K562 (cell line): ENCODE data around the gene ABHD16A. TPM values are rescaled to one million over a fixed set of nuclear protein-coding genes. Genes with fewer than 3 reads are reported as not detected.
A peak's percentile ranks its signal among the peaks of the same experiment; 100 is the strongest.

Source experiments
- ATAC-seq: fragments of 200-7000 bp; cut with Tn5 transposase; 3 replicates; pipeline ENCODE4 v1.9.1; 2020; ENCODE audit warnings: moderate library complexity
- BruUV-seq: library from RNA; stranded (reverse); fragments of 400-500 nt; replicated peaks from 2 replicates; lab custom pipeline; 2021; lab: Mats Ljungman, UMichigan
- CTCF ChIA-PET: fragments of 300-600 bp; formaldehyde crosslinking; extraction: SDS; loops from one replicate; lab custom pipeline; 2021; ENCODE audit warnings: low intra/inter-chr PET ratio; lab: Yijun Ruan, JAX
- POLR2A ChIA-PET: fragments of 300-600, 350-650 bp; sonication (Branson Sonifier 250); formaldehyde crosslinking; extraction: SDS; loops from one replicate; lab custom pipeline; 2021; ENCODE audit warnings: antibody characterized with exemption, inconsistent platforms; lab: Yijun Ruan, JAX
- DNase-seq, 4 experiments: peaks; one replicate each; pipeline versions ENCODE4 v3.0.0 to v3.0.0-alpha.2; 2011 to 2018; ENCODE audit warnings: low spot score in 3 of 4, mixed read lengths in 3 of 4; ENCODE audit errors: extremely low read depth in 1 of 4
- FAIRE-seq: peaks from 2 replicates; lab custom pipeline; 2011; peaks lifted over from hg19 to GRCh38; lab: Jason Lieb, UNC
- H2AFZ ChIP-seq: 2 replicates; pipeline ENCODE4 v1.6.0; 2011; ENCODE audit warnings: low read depth, low read length, control low read depth, inconsistent platforms
- H3K27ac ChIP-seq: fragments of 200-600 bp; 3 replicates; pipeline ENCODE4 v1.8.0; 2011; ENCODE audit warnings: low read depth, mild to moderate bottlenecking, control low read depth, inconsistent platforms, low read length, moderate library complexity, mixed read lengths; ENCODE audit errors: extremely low read depth
- H3K27me3 ChIP-seq, 2 experiments: fragments of 300-600 bp in 1 of 2; 2 replicates in 1 of 2; 3 replicates in 1 of 2; pipeline versions ENCODE4 v1.6.0 to v1.8.0; 2011; ENCODE audit warnings: inconsistent platforms in 2 of 2, low read length in 2 of 2, mild to moderate bottlenecking in 1 of 2, mixed read lengths in 1 of 2, moderate library complexity in 1 of 2; ENCODE audit not compliant: control insufficient read depth in 2 of 2, insufficient read depth in 2 of 2
- H3K36me3 ChIP-seq: fragments of 300-600 bp; 3 replicates; pipeline ENCODE4 v1.8.0; 2011; ENCODE audit warnings: mild to moderate bottlenecking, low read length, inconsistent platforms; ENCODE audit not compliant: control insufficient read depth, insufficient read depth
- H3K4me1 ChIP-seq, 2 experiments: fragments of 200-600 bp in 1 of 2; replicated peaks in 1 of 2; 2 replicates in 1 of 2; 3 replicates in 1 of 2; pipeline versions ENCODE4 v1.5.1 to v1.8.0; 2011; ENCODE audit warnings: inconsistent platforms in 2 of 2, low read length in 2 of 2, mild to moderate bottlenecking in 1 of 2, mixed read lengths in 1 of 2, moderate library complexity in 1 of 2; ENCODE audit not compliant: control insufficient read depth in 2 of 2, insufficient read depth in 2 of 2
- H3K4me2 ChIP-seq: 2 replicates; pipeline ENCODE4 v1.6.1; 2011; ENCODE audit warnings: low read length, control low read depth, inconsistent platforms, mixed read lengths; ENCODE audit not compliant: insufficient read depth
- H3K4me3 ChIP-seq: fragments of 200-600 bp; sonication (generic), shearing (Covaris generic); 2 replicates; pipeline ENCODE4 v1.5.1; 2016; ENCODE audit warnings: control low read depth, inconsistent platforms
- H3K79me2 ChIP-seq: fragments of 200-600 bp; 3 replicates; pipeline ENCODE4 v1.8.0; 2011; ENCODE audit warnings: low read length, inconsistent platforms; ENCODE audit not compliant: control insufficient read depth, insufficient read depth
- H3K9ac ChIP-seq, 2 experiments: 2 replicates each; pipeline versions ENCODE4 v1.6.0 to v1.6.1; 2011; ENCODE audit warnings: low read depth in 2 of 2, low read length in 2 of 2, control low read depth in 1 of 2, inconsistent platforms in 1 of 2, mild to moderate bottlenecking in 1 of 2, mixed read lengths in 1 of 2; ENCODE audit not compliant: insufficient read depth in 1 of 2
- H3K9me1 ChIP-seq: one replicate; pipeline ENCODE4 v1.6.0; 2011; ENCODE audit warnings: inconsistent platforms, mild to moderate bottlenecking, low read length, moderate library complexity; ENCODE audit not compliant: control insufficient read depth, insufficient read depth
- H3K9me3 ChIP-seq: replicated peaks from 2 replicates; pipeline ENCODE4 v1.5.1; 2011; ENCODE audit warnings: low read depth, low read length, inconsistent platforms; ENCODE audit not compliant: control insufficient read depth, insufficient read depth
- H4K20me1 ChIP-seq: replicated peaks from 2 replicates; pipeline ENCODE4 v1.6.1; 2011; ENCODE audit warnings: low read length, inconsistent platforms, mixed read lengths; ENCODE audit not compliant: control insufficient read depth, insufficient read depth
- ARID3A ChIP-seq: IDR thresholded peaks from 2 replicates; pipeline ENCODE4 v1.6.1; 2012; ENCODE audit warnings: low read depth, low read length, improper control_type of control experiment, borderline replicate concordance
- BMI1 ChIP-seq: fragments of 150-350 bp; IDR thresholded peaks from 2 replicates; pipeline ENCODE4 v1.6.1; 2014; ENCODE audit warnings: low read length
- BRCA1 ChIP-seq, 2 experiments: fragments of 450-650 bp in 1 of 2; sonication (generic) in 1 of 2; formaldehyde crosslinking in 1 of 2; IDR thresholded peaks; 2 replicates each; pipeline versions ENCODE4 v1.5.0 to v1.6.1; 2017 to 2020; ENCODE audit warnings: mild to moderate bottlenecking in 1 of 2, missing genetic modification reagents in 1 of 2
- BRD4 ChIP-seq: fragments of 200-600 bp; sonication (generic); IDR thresholded peaks from 2 replicates; pipeline ENCODE4 v1.6.1; 2017; ENCODE audit warnings: inconsistent platforms
- CAMTA2 ChIP-seq: fragments of 250-450 bp; sonication (Bioruptor Pico); conservative IDR thresholded peaks from 2 replicates; pipeline ENCODE4 v1.5.1; 2022
- CBX3 ChIP-seq, 2 experiments: IDR thresholded peaks; 1 replicate in 1 of 2; 2 replicates in 1 of 2; pipeline ENCODE4 v1.6.1; 2012; ENCODE audit warnings: inconsistent platforms in 2 of 2, low read length in 2 of 2, borderline replicate concordance in 1 of 2, control low read depth in 1 of 2
- E2F6 ChIP-seq, 2 experiments: IDR thresholded peaks; 2 replicates each; pipeline ENCODE4 v1.6.1; 2011; ENCODE audit warnings: borderline replicate concordance in 1 of 2, control low read depth in 1 of 2, low read depth in 1 of 2, low read length in 1 of 2, mild to moderate bottlenecking in 1 of 2, mixed read lengths in 1 of 2, moderate library complexity in 1 of 2; ENCODE audit not compliant: insufficient read depth in 1 of 2, insufficient read length in 1 of 2, poor library complexity in 1 of 2, severe bottlenecking in 1 of 2; ENCODE audit errors: extremely low read depth in 1 of 2
- MLLT1 ChIP-seq, 2 experiments: fragments of 450-650 bp; IDR thresholded peaks; 2 replicates each; pipeline ENCODE4 v1.6.1; 2016
- RBM34 ChIP-seq: fragments of 200-400 bp; formaldehyde crosslinking; IDR thresholded peaks from 2 replicates; pipeline ENCODE4 v1.6.1; 2018; ENCODE audit warnings: low read length, borderline replicate concordance; ENCODE audit not compliant: insufficient read depth
- SRSF9 ChIP-seq: fragments of 200-400 bp; formaldehyde crosslinking; IDR thresholded peaks from 2 replicates; pipeline ENCODE4 v1.6.1; 2017; ENCODE audit warnings: low read depth, low read length, borderline replicate concordance
- TCFL5 ChIP-seq: fragments of 250-450 bp; sonication (Bioruptor Pico); conservative IDR thresholded peaks from 2 replicates; pipeline ENCODE4 v1.6.1; 2021; ENCODE audit warnings: mild to moderate bottlenecking, moderate library complexity, matching md5 sums
- ZKSCAN1 ChIP-seq: fragments of 150-350 bp; IDR thresholded peaks from 2 replicates; pipeline ENCODE4 v1.6.1; 2016; ENCODE audit warnings: low read depth, low read length
- ZNF586 ChIP-seq: fragments of 450-650 bp; formaldehyde crosslinking; conservative IDR thresholded peaks from 2 replicates; pipeline ENCODE4 v1.4.0; 2020; ENCODE audit warnings: mild to moderate bottlenecking, moderate library complexity
- WGBS: fragments of 100-300 bp; shearing (Covaris generic); methylation state at CpG from one replicate; pipeline ENCODE4 v1.1.6; 2016; ENCODE audit warnings: low coverage, mixed read lengths; ENCODE audit not compliant: insufficient coverage; ENCODE audit errors: missing lambda C conversion rate; 5-methylcytosine and 5-hydroxymethylcytosine counted together
- in situ Hi-C: fragments of 300-500 bp; cut with MboI; formaldehyde crosslinking; loops from 4 replicates; pipeline ENCODE4 v1.15.0; 2018; ENCODE audit warnings: inconsistent platforms, mixed read lengths
- intact Hi-C: fragments of 100-400 bp; cut with micrococcal nuclease; formaldehyde crosslinking; loops from 2 replicates; pipeline ENCODE4 v1.14.2; 2022
- polyA plus RNA-seq, 8 experiments: library from polyadenylated mRNA; depleted of rRNA in 4 of 8; stranded (reverse) in 5 of 8; unstranded in 3 of 8; fragments of >200 nt; fragmentation: Nextera tagmentation in 2 of 8; fragmentation: Illumina TruSeq in 1 of 8; extraction: Ambion mirVana in 2 of 8; extraction: Trizol in 1 of 8; gene quantifications; 2 replicates each; pipeline versions ENCODE4 v1.2.1 to v1.2.3, GENCODE V29; 2011 to 2014; ENCODE audit warnings: inconsistent platforms in 1 of 8, missing spikeins in 1 of 8
- total RNA-seq, 7 experiments: library from RNA; depleted of rRNA in 6 of 7; stranded (reverse); fragments of >200 nt in 6 of 7; fragmentation: Illumina TruSeq in 2 of 7; extraction: Trizol in 2 of 7; gene quantifications; 2 replicates each; pipeline versions ENCODE4 v1.2.1 to v1.2.3, GENCODE V29; 2011 to 2021; ENCODE audit warnings: low replicate concordance in 1 of 7

The ABHD16A gene
- total and polyA plus RNA-seq, 9 of the 15 experiments (the other 6 are each of a cell fraction or from before 2014, with no cell fraction given) = 25.8 to 120 (median 81.6) TPM

GRCh38 chr6:31664790-31665500 lies 38.2 kb downstream of the ABHD16A start, which contains the start of gene GPANK1 (continued):
- TF ChIP-seq ZNF586 (CRISPR knock-in tag) = peak; percentile 19; the same call in 1 of the 2 replicates
- TF ChIP-seq SRSF9 = no peak
- no peak; a peak in 1 of 3 replicates for TF ChIP-seq CBX3 (IDR thresholded peaks at IDR 0.05; ENCODE audit: borderline replicate concordance in 1 of 2, low read length in 2 of 2)
- TF ChIP-seq ZKSCAN1 = peak; percentile 84

GRCh38 chr6:31663961-31664789 lies 38.9 kb downstream of the ABHD16A start:
- H2AFZ ChIP-seq = peak overlapping the region; percentile 62
- H3K27me3 ChIP-seq = no peaks in the 10 kb centered on the region
- peaks cover 53% of the 10 kb centered on the region for H3K36me3 ChIP-seq
- in situ Hi-C loops (loop anchor here (5.0 kb wide), 2 partner anchors 117 to 198 kb away; partner anchors contain the start of genes ATP6V1G2, NEU1 and NFKBIL1), intact Hi-C loops (loop anchor here (2.0 to 10.0 kb wide), 3 partner anchors 39 to 511 kb away; partner anchors contain the start of genes ABHD16A, AGPAT1, ATP6V1G2 and NFKBIL1)
- H3K4me1 ChIP-seq = peaks cover 37 to 53% of the 10 kb centered on the region in 2 experiments; a peak in 4 of 5 replicates
- H4K20me1 ChIP-seq = peaks cover 6% of the 10 kb centered on the region; the same call in 1 of the 2 replicates
- H3K27ac ChIP-seq = peak overlapping the region; percentile 97
- 2% methylated on average over 17 of the region's 17 CpGs for WGBS
- H3K4me2 ChIP-seq = peak overlapping the region; percentile 93
- CTCF ChIA-PET = no interaction called here
- H3K79me2 ChIP-seq = peaks cover 90% of the 10 kb centered on the region
- peak overlapping the region; percentile 96 to 97 for H3K9ac ChIP-seq
- peak; percentile 94 for FAIRE-seq
- no peaks in the 10 kb centered on the region for H3K9me1 ChIP-seq
- POLR2A ChIA-PET = interaction anchor here (0.6 to 9.8 kb wide), 65 partner anchors 8 to 1693 kb away, joined by 3 to 267 read pairs (median 6); partner anchors contain the start of genes ABHD16A, APOM, BAG6 and CLIC1
- peak overlapping the region; percentile 66 for H3K4me3 ChIP-seq
- H3K9me3 ChIP-seq = no peaks in the 10 kb centered on the region
- ATAC-seq = peak; percentile 28
- BruUV-seq = TSS peak; percentile 55
- DNase-seq = peak; percentile 75 to 92 (median 84)
- TF ChIP-seq RBM34 = no peak
- TF ChIP-seq BMI1 = no peak
- no peak for TF ChIP-seq BRD4
- peak; percentile 9 to 71; a peak in 3 of 4 replicates for TF ChIP-seq MLLT1 (IDR thresholded peaks at IDR 0.05)
- TF ChIP-seq CAMTA2 = no peak
- TF ChIP-seq TCFL5 (CRISPR knock-in tag) = no peak
- TF ChIP-seq E2F6 (IDR thresholded peaks at IDR 0.05; ENCODE audit: borderline replicate concordance in 1 of 2, extremely low read depth in 1 of 2, insufficient read depth in 1 of 2, insufficient read length in 1 of 2, low read depth in 1 of 2, low read length in 1 of 2, poor library complexity in 1 of 2, severe bottlenecking in 1 of 2) = peak; percentile 32 to 79
- no peak for TF ChIP-seq BRCA1 (IDR thresholded peaks at IDR 0.05)
- no peak for TF ChIP-seq BRCA1 (CRISPR knock-in tag; IDR thresholded peaks at IDR 0.05)
- TF ChIP-seq ARID3A = no peak
